ENCODE measurements around the gene SRL. TPM values are rescaled to one million over a fixed set of nuclear protein-coding genes. Genes with fewer than 3 reads are reported as not detected.

The SRL gene
- total RNA-seq, 1 donor from 2014 or later: not detected

GRCh38 chr16:4209666-4210065 lies 32.2 kb downstream of the SRL start:
- peaks cover 8% of the 10 kb centered on the region for H3K4me1 Mint-ChIP-seq (ENCODE audit: unreplicated experiment)
- no peak for DNase-seq (ENCODE audit: extremely low spot score, unreplicated experiment)
- H3K4me3 Mint-ChIP-seq (ENCODE audit: unreplicated experiment): no peak overlapping the region
- no peak for TF ChIP-seq CTCF (IDR thresholded peaks at IDR 0.05)
- H3K36me3 Mint-ChIP-seq (ENCODE audit: unreplicated experiment): no peaks in the 10 kb centered on the region
- H3K27ac Mint-ChIP-seq (ENCODE audit: unreplicated experiment): no peak overlapping the region
- no peaks in the 10 kb centered on the region for H3K27me3 Mint-ChIP-seq (ENCODE audit: unreplicated experiment)
- no peaks in the 10 kb centered on the region for H3K9me3 Mint-ChIP-seq (ENCODE audit: unreplicated experiment)

- no peak overlapping the region for H3K27ac Mint-ChIP-seq (ENCODE audit: unreplicated experiment)
Observed at GRCh38 chr16:4208341-4208751, 33.5 kb downstream of the SRL start.

GRCh38 chr16:4207683-4208340 lies 34.1 kb downstream of the SRL start:
- DNase-seq (ENCODE audit: extremely low spot score, unreplicated experiment): no peak
- Mint-ChIP-seq H3K4me1 (ENCODE audit: unreplicated experiment) (no peaks in the 10 kb centered on the region), H3K4me3 (ENCODE audit: unreplicated experiment) (no peak overlapping the region), H3K36me3 (ENCODE audit: unreplicated experiment) (no peaks in the 10 kb centered on the region), H3K27ac (ENCODE audit: unreplicated experiment) (no peak overlapping the region), H3K9me3 (ENCODE audit: unreplicated experiment) (no peaks in the 10 kb centered on the region), H3K27me3 (ENCODE audit: unreplicated experiment) (no peaks in the 10 kb centered on the region)
- TF ChIP-seq CTCF (IDR thresholded peaks at IDR 0.05): no peak

More at GRCh38 chr16:4208341-4208751, 33.5 kb downstream of the SRL start:
- Mint-ChIP-seq H3K9me3 (ENCODE audit: unreplicated experiment) (no peaks in the 10 kb centered on the region), H3K4me3 (ENCODE audit: unreplicated experiment) (no peak overlapping the region), H3K36me3 (ENCODE audit: unreplicated experiment) (no peaks in the 10 kb centered on the region), H3K4me1 (ENCODE audit: unreplicated experiment) (peaks cover 2% of the 10 kb centered on the region), H3K27me3 (ENCODE audit: unreplicated experiment) (no peaks in the 10 kb centered on the region)
- no peak for TF ChIP-seq CTCF (IDR thresholded peaks at IDR 0.05)
- DNase-seq (ENCODE audit: extremely low spot score, unreplicated experiment): no peak

- Mint-ChIP-seq H3K4me1 (ENCODE audit: unreplicated experiment) (no peaks in the 10 kb centered on the region), H3K9me3 (ENCODE audit: unreplicated experiment) (no peaks in the 10 kb centered on the region), H3K27me3 (ENCODE audit: unreplicated experiment) (no peaks in the 10 kb centered on the region), H3K4me3 (ENCODE audit: unreplicated experiment) (no peak overlapping the region), H3K36me3 (ENCODE audit: unreplicated experiment) (no peaks in the 10 kb centered on the region), H3K27ac (ENCODE audit: unreplicated experiment) (no peak overlapping the region)
- TF ChIP-seq CTCF (IDR thresholded peaks at IDR 0.05): no peak
- DNase-seq (ENCODE audit: extremely low spot score, unreplicated experiment): no peak
Observed at GRCh38 chr16:4207229-4207628, 34.7 kb downstream of the SRL start.

- TF ChIP-seq CTCF (IDR thresholded peaks at IDR 0.05): no peak
- H3K4me1 Mint-ChIP-seq (ENCODE audit: unreplicated experiment): no peaks in the 10 kb centered on the region
- H3K4me3 Mint-ChIP-seq (ENCODE audit: unreplicated experiment): no peak overlapping the region
- no peak for DNase-seq (ENCODE audit: extremely low spot score, unreplicated experiment)
- no peak overlapping the region for H3K27ac Mint-ChIP-seq (ENCODE audit: unreplicated experiment)
- H3K27me3 Mint-ChIP-seq (ENCODE audit: unreplicated experiment): no peaks in the 10 kb centered on the region
- H3K36me3 Mint-ChIP-seq (ENCODE audit: unreplicated experiment): no peaks in the 10 kb centered on the region
- H3K9me3 Mint-ChIP-seq (ENCODE audit: unreplicated experiment): no peaks in the 10 kb centered on the region
Observed at GRCh38 chr16:4206680-4207079, 35.2 kb downstream of the SRL start.
